Measurements from ENCODE around the gene LIPA. TPM values are rescaled to one million over a fixed set of nuclear protein-coding genes. Genes with fewer than 3 reads are reported as not detected.

LIPA gene
- total and polyA plus RNA-seq, 9 of the 15 experiments (the other 6 are each of a cell fraction or from before 2014, with no cell fraction given), result 0.07 to 0.40 (median 0.15) TPM; not detected in 1

DNA sequence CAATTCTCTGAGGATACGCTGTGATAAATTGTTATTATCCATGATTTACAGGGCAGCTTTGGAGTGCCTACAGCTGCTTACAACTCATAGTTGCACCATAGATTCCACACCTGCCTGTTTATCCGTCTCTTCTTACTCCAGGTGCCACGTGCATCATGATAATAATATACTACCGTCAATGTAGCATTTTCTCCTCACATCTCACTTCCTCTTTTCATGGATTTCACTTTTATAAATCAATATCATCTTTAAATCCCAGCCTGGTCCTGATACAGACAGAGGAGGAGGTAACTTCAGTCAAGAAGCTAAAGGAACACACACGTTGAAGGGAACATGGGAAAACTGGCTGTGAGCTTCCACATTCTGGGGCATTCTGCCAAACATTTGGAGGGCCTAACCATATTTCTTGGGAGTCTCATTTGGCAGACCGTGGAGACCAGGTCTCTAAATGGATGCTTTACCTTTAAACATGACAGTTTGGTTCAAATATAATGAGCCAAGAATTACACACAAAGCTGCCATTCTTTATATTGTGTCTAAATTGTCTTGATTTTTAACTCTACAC lies 46.9 kb downstream of the LIPA start:
- no TSS peak for BruUV-seq (replicated peaks)
- peaks cover 6 to 24% of the 10 kb centered on the region in 2 experiments; a peak in 3 of 5 replicates for H3K27me3 ChIP-seq (ENCODE audit: control insufficient read depth in 2 of 2, insufficient read depth in 2 of 2, low read length in 2 of 2)
- peaks cover 0 to 8% of the 10 kb centered on the region in 2 experiments; a peak in 2 of 5 replicates for H3K4me1 ChIP-seq (replicated peaks in 1 of 2; ENCODE audit: control insufficient read depth in 2 of 2, insufficient read depth in 2 of 2, low read length in 2 of 2)
- intact Hi-C loops (cut with micrococcal nuclease) (no loop called here), in situ Hi-C loops (cut with MboI) (no loop called here)
- H3K4me2 ChIP-seq (ENCODE audit: insufficient read depth, low read length), result no peak overlapping the region
- no peak for TF ChIP-seq NFE2 (IDR thresholded peaks at IDR 0.05; ENCODE audit: low read depth)
- no peak for TF ChIP-seq ADNP (tag; IDR thresholded peaks at IDR 0.05)
- no peak for TF ChIP-seq PPARD (CRISPR knock-in tag; IDR thresholded peaks at IDR 0.05)
- no peak for TF ChIP-seq ZNF121 (CRISPR knock-in tag; conservative IDR thresholded peaks at IDR 0.05)
- TF ChIP-seq, protein P1, sequence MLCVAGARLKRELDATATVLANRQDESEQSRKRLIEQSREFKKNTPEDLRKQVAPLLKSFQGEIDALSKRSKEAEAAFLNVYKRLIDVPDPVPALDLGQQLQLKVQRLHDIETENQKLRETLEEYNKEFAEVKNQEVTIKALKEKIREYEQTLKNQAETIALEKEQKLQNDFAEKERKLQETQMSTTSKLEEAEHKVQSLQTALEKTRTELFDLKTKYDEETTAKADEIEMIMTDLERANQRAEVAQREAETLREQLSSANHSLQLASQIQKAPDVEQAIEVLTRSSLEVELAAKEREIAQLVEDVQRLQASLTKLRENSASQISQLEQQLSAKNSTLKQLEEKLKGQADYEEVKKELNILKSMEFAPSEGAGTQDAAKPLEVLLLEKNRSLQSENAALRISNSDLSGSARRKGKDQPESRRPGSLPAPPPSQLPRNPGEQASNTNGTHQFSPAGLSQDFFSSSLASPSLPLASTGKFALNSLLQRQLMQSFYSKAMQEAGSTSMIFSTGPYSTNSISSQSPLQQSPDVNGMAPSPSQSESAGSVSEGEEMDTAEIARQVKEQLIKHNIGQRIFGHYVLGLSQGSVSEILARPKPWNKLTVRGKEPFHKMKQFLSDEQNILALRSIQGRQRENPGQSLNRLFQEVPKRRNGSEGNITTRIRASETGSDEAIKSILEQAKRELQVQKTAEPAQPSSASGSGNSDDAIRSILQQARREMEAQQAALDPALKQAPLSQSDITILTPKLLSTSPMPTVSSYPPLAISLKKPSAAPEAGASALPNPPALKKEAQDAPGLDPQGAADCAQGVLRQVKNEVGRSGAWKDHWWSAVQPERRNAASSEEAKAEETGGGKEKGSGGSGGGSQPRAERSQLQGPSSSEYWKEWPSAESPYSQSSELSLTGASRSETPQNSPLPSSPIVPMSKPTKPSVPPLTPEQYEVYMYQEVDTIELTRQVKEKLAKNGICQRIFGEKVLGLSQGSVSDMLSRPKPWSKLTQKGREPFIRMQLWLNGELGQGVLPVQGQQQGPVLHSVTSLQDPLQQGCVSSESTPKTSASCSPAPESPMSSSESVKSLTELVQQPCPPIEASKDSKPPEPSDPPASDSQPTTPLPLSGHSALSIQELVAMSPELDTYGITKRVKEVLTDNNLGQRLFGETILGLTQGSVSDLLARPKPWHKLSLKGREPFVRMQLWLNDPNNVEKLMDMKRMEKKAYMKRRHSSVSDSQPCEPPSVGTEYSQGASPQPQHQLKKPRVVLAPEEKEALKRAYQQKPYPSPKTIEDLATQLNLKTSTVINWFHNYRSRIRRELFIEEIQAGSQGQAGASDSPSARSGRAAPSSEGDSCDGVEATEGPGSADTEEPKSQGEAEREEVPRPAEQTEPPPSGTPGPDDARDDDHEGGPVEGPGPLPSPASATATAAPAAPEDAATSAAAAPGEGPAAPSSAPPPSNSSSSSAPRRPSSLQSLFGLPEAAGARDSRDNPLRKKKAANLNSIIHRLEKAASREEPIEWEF (CRISPR knock-in tag; IDR thresholded peaks at IDR 0.05), result no peak
- TF ChIP-seq CREBBP (IDR thresholded peaks at IDR 0.05; ENCODE audit: low read depth, low read length), result no peak
- TF ChIP-seq, protein P2, sequence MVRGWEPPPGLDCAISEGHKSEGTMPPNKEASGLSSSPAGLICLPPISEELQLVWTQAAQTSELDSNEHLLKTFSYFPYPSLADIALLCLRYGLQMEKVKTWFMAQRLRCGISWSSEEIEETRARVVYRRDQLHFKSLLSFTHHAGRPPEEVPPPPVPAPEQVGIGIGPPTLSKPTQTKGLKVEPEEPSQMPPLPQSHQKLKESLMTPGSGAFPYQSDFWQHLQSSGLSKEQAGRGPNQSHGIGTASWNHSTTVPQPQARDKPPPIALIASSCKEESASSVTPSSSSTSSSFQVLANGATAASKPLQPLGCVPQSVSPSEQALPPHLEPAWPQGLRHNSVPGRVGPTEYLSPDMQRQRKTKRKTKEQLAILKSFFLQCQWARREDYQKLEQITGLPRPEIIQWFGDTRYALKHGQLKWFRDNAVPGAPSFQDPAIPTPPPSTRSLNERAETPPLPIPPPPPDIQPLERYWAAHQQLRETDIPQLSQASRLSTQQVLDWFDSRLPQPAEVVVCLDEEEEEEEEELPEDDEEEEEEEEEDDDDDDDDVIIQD (CRISPR knock-in tag; IDR thresholded peaks at IDR 0.05), result no peak
- TF ChIP-seq ZFP36 (IDR thresholded peaks at IDR 0.05; ENCODE audit: low read depth, low read length, partially characterized antibody), result no peak
- TF ChIP-seq ZNF57 (CRISPR knock-in tag; IDR thresholded peaks at IDR 0.05), result no peak
- TF ChIP-seq ZSCAN32 (CRISPR knock-in tag; IDR thresholded peaks at IDR 0.05), result no peak
- no peak for TF ChIP-seq ZBTB8A (IDR thresholded peaks at IDR 0.05; ENCODE audit: partially characterized antibody)
- no peak for TF ChIP-seq GTF2E2 (tag; IDR thresholded peaks at IDR 0.05)
- TF ChIP-seq NCOA2 (IDR thresholded peaks at IDR 0.05; ENCODE audit: partially characterized antibody in 2 of 2), result no peak
- H3K79me2 ChIP-seq (ENCODE audit: control insufficient read depth, insufficient read depth, low read length), result no peaks in the 10 kb centered on the region
- no peaks in the 10 kb centered on the region for H3K36me3 ChIP-seq (ENCODE audit: control insufficient read depth, insufficient read depth, low read length)
- H3K27ac ChIP-seq (ENCODE audit: extremely low read depth, low read depth, low read length), result no peak overlapping the region
- no peaks in the 10 kb centered on the region for H4K20me1 ChIP-seq (replicated peaks; ENCODE audit: control insufficient read depth, insufficient read depth, low read length)
- ChIA-PET POLR2A (no interaction called here), CTCF (ENCODE audit: low intra/inter-chr PET ratio) (no interaction called here)
- DNase-seq (ENCODE audit: extremely low read depth in 1 of 4, low spot score in 3 of 4), result no peak
- FAIRE-seq, result no peak
- H3K9ac ChIP-seq (ENCODE audit: insufficient read depth in 1 of 2, low read depth in 2 of 2, low read length in 2 of 2), result no peak overlapping the region
- no peak for ATAC-seq
- no peak overlapping the region for H3K4me3 ChIP-seq
- no peaks in the 10 kb centered on the region for H3K9me1 ChIP-seq (ENCODE audit: control insufficient read depth, insufficient read depth, low read length)
- H2AFZ ChIP-seq (ENCODE audit: low read depth, low read length), result no peak overlapping the region
- H3K9me3 ChIP-seq (replicated peaks; ENCODE audit: control insufficient read depth, insufficient read depth, low read depth, low read length), result no peaks in the 10 kb centered on the region
- 0% methylated on average over 6 of the region's 6 CpGs for WGBS (ENCODE audit: insufficient coverage, low coverage, missing lambda C conversion rate)

Measured in K562 (cell line).